Calu3 (cell line): ENCODE data around the gene RASSF9. TPM values are rescaled to one million over a fixed set of nuclear protein-coding genes. Genes with fewer than 3 reads are reported as not detected.

Experiments used
- BruUV-seq: library from RNA; stranded (reverse); fragments of 400-500 nt; replicated peaks from 2 replicates; lab custom pipeline; 2021; lab: Mats Ljungman, UMichigan
- CTCF ChIA-PET: fragments of 300-600 bp; sonication (Branson Sonifier 250); formaldehyde crosslinking; loops from one replicate; lab custom pipeline; 2022; ENCODE audit warnings: antibody characterized with exemption; lab: Charles Lee
- DNase-seq: peaks from one replicate; pipeline ENCODE4 v3.0.0; 2022
- H3K27ac Mint-ChIP-seq: one replicate; pipeline ENCODE4 v1.8.0; 2022; ENCODE audit warnings: mixed read lengths; ENCODE audit not compliant: unreplicated experiment
- H3K27me3 Mint-ChIP-seq: one replicate; pipeline ENCODE4 v1.8.0; 2022; ENCODE audit warnings: mixed read lengths; ENCODE audit not compliant: unreplicated experiment
- H3K36me3 Mint-ChIP-seq: one replicate; pipeline ENCODE4 v1.8.0; 2022; ENCODE audit warnings: mild to moderate bottlenecking, moderate library complexity, mixed read lengths; ENCODE audit not compliant: insufficient read depth, unreplicated experiment
- H3K4me1 Mint-ChIP-seq: one replicate; pipeline ENCODE4 v1.8.0; 2022; ENCODE audit warnings: mild to moderate bottlenecking, low read depth, mixed read lengths; ENCODE audit not compliant: unreplicated experiment
- H3K4me3 Mint-ChIP-seq: one replicate; pipeline ENCODE4 v1.8.0; 2022; ENCODE audit warnings: mild to moderate bottlenecking, low read depth, moderate library complexity, mixed read lengths; ENCODE audit not compliant: unreplicated experiment
- H3K9me3 Mint-ChIP-seq: one replicate; pipeline ENCODE4 v1.8.0; 2022; ENCODE audit warnings: low read depth, mixed read lengths; ENCODE audit not compliant: unreplicated experiment
- intact Hi-C: fragments of 100-400 bp; cut with micrococcal nuclease; formaldehyde crosslinking; loops from one replicate; pipeline ENCODE4 v1.10.0; 2022; ENCODE audit not compliant: unreplicated experiment
- total RNA-seq: library from RNA; stranded (reverse); gene quantifications from 2 replicates; pipeline ENCODE4 v1.2.3, GENCODE V29; 2022
- TF ChIP-seq, protein P1 (sequence below): fragments of 200-600 bp; IDR thresholded peaks from one replicate; pipeline ENCODE4 v1.8.0; 2022; ENCODE audit warnings: antibody characterized with exemption; ENCODE audit not compliant: unreplicated experiment

RASSF9 gene
- total RNA-seq, 1 experiment from 2014 or later: 3.3 TPM

DNA sequence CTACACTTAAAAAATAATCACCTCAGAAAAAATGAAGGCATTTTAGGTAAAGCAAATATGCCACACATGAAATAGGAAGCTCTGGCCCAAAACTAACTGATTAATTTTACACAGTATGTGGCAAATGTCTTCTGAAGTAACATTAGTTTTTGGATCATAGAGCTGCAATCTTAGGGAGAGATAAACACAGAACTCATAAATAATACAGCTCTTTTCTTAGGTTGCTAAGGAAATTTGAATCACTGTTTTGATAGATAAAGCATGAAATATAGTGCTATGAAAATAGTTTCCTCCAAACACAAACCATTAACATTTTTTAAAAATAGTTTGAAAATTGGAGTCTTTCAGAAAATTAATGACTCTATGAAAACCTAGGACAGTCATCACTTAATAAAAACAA is 15.0 kb downstream of the RASSF9 start:
- DNase-seq: no peak
- no TSS peak for BruUV-seq
- Mint-ChIP-seq H3K9me3 (no peaks in the 10 kb centered on the region), H3K27me3 (no peaks in the 10 kb centered on the region), H3K4me3 (no peak overlapping the region), H3K36me3 (peaks cover 7% of the 10 kb centered on the region), H3K4me1 (peaks cover 46% of the 10 kb centered on the region), H3K27ac (peak overlapping the region; percentile 6)
- intact Hi-C loops: loop anchor here (2.0 to 5.0 kb wide), 3 partner anchors 46 to 244 kb away; no protein-coding TSS in a partner anchor
- TF ChIP-seq, protein P1, sequence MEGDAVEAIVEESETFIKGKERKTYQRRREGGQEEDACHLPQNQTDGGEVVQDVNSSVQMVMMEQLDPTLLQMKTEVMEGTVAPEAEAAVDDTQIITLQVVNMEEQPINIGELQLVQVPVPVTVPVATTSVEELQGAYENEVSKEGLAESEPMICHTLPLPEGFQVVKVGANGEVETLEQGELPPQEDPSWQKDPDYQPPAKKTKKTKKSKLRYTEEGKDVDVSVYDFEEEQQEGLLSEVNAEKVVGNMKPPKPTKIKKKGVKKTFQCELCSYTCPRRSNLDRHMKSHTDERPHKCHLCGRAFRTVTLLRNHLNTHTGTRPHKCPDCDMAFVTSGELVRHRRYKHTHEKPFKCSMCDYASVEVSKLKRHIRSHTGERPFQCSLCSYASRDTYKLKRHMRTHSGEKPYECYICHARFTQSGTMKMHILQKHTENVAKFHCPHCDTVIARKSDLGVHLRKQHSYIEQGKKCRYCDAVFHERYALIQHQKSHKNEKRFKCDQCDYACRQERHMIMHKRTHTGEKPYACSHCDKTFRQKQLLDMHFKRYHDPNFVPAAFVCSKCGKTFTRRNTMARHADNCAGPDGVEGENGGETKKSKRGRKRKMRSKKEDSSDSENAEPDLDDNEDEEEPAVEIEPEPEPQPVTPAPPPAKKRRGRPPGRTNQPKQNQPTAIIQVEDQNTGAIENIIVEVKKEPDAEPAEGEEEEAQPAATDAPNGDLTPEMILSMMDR: no peak
- CTCF ChIA-PET: interaction anchor here (0.7 to 2.0 kb wide), 7 partner anchors 15 to 357 kb away, joined by 3 to 13 read pairs (median 3); partner anchors contain the start of gene RASSF9

DNA sequence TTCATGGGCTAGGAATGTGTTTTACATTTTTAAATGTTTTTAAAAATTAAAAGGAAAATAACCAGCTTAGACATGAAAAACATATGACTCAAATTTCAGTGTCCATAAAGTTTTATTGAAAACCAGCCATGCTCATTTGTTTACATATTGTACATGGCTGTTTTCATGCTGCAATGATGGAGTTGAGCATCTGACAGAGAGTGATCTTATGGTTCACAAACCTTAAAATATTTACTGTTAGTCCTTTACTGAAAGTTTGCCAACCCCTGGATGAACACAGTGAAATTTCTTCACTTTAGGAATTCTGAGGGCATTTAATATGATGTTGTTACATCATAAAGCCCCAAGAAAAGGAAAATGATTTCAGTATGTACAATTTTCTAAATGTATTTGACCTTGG is 16.1 kb downstream of the RASSF9 start:
- CTCF ChIA-PET: no interaction called here
- Mint-ChIP-seq H3K27me3 (no peaks in the 10 kb centered on the region), H3K27ac (no peak overlapping the region), H3K9me3 (no peaks in the 10 kb centered on the region), H3K36me3 (peaks cover 7% of the 10 kb centered on the region), H3K4me1 (peaks cover 41% of the 10 kb centered on the region), H3K4me3 (no peak overlapping the region)
- TF ChIP-seq, protein P1: no peak
- no TSS peak for BruUV-seq
- intact Hi-C loops: loop anchor here (2.0 to 5.0 kb wide), 3 partner anchors 47 to 243 kb away; no protein-coding TSS in a partner anchor
- no peak for DNase-seq

DNA sequence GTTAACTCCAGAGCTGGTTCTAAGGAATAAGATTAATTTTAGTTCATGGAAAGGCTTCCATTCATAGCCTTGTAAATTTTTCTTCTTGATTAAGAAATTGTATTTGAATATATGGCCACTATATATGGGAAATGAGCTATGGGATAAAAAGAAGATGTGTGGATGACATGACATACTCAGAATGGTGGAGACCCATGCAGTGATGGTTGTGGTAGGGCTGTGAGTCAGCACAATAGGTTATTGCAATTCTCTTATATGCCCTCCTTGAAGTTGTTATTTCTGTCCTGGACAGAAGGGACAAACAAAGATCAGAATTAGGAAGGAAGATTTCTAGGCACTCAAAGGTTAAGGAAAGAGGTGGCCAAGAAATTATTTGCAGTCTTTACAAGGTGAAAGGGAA is 21.5 kb downstream of the RASSF9 start:
- DNase-seq: no peak
- no peak overlapping the region for H3K27ac Mint-ChIP-seq
- H3K4me1 Mint-ChIP-seq: peaks cover 16% of the 10 kb centered on the region
- H3K4me3 Mint-ChIP-seq: no peak overlapping the region
- no TSS peak for BruUV-seq
- H3K27me3 Mint-ChIP-seq: no peaks in the 10 kb centered on the region
- intact Hi-C loops: loop anchor here (1.0 kb wide), 1 partner anchor 53 kb away; no protein-coding TSS in a partner anchor
- H3K9me3 Mint-ChIP-seq: no peaks in the 10 kb centered on the region
- no peaks in the 10 kb centered on the region for H3K36me3 Mint-ChIP-seq
- CTCF ChIA-PET: interaction anchor here (0.7 to 1.5 kb wide), 2 partner anchors 9 to 53 kb away, joined by 4 to 5 read pairs; no protein-coding TSS in a partner anchor
- TF ChIP-seq, protein P1: no peak

DNA sequence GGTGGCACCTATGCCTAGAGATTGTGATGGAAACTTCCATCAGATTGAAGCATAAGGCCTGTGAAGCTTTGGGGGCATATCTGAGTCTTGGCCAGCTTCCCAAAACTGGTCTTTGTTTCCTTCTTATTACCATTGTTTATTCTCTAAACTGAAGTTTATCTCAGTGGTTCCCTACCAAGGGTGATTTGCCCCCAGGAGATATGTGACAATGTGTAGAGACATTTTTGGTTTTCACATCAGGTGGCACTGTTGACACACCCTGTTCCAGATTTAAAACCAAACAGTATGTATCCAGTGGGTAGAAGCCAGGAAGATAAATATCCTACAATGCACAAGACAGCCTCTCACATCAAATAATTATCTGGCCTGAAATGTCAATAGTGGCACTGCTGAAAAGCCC is 22.1 kb downstream of the RASSF9 start:
- Mint-ChIP-seq H3K4me1 (peaks cover 16% of the 10 kb centered on the region), H3K27me3 (no peaks in the 10 kb centered on the region), H3K9me3 (no peaks in the 10 kb centered on the region), H3K36me3 (no peaks in the 10 kb centered on the region), H3K4me3 (no peak overlapping the region), H3K27ac (peak overlapping the region; percentile 42)
- intact Hi-C loops: loop anchor here (1.0 kb wide), 1 partner anchor 53 kb away; no protein-coding TSS in a partner anchor
- no TSS peak for BruUV-seq
- TF ChIP-seq, protein P1: no peak
- DNase-seq: no peak
- CTCF ChIA-PET: interaction anchor here (1.5 kb wide), 1 partner anchor 53 kb away, joined by 5 read pairs; no protein-coding TSS in a partner anchor
